ENCODE measurements around the gene GPR108. TPM values are rescaled to one million over a fixed set of nuclear protein-coding genes. Genes with fewer than 3 reads are reported as not detected.
A peak's percentile ranks its signal among the peaks of the same experiment; 100 is the strongest.

GPR108 gene
- total and polyA plus RNA-seq, 2 of the 13 experiments (the other 11 are each of a cell fraction or from before 2014, with no cell fraction given): 36.4 to 63.0 TPM

DNA sequence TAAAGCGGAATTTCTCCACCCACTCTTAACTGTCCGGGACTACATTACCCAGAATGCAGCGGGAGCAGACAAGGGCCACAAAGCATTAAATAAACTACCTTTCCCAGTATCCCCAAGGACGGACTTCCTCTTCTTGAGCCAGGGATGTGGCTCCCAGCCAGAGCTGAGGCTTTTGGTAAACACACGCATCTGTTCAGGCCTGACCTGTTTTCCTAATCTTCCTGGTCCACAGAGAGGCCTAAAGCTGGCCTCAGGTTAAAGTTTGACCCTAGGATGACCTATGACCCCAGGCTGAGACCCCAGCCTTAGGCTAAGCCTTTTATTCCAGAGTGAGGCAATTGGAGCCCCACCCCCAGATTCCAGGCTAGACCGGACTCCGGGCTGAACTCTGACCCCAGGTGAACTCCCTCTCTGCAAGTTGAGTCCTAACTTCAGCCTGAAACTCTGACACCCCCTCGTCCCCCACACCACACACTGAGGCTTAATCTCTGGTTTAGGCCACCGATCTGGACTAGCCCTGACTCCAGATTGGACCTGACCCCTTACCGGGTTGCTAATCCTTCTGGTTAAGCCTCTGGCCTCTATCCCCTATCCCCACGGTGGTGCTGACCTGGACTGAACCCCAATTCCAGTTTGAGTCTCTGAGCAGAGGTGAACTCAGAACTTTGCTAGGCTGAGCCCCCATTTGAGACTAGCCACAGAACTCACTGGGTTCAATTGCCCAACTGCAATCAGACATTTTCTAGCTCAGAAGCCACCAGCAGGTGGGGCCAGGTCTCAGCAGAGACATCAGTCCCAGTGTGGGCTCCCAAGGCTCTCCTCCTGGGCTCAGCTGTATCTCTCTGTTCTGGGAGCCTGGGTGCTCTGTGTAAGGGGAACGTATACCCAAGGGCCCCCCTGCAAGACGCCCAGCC is 750 bp upstream of the GPR108 start (continued):
- no peak for TF ChIP-seq ZNF850 (CRISPR knock-in tag; conservative IDR thresholded peaks at IDR 0.05)
- TF ChIP-seq, protein P1, sequence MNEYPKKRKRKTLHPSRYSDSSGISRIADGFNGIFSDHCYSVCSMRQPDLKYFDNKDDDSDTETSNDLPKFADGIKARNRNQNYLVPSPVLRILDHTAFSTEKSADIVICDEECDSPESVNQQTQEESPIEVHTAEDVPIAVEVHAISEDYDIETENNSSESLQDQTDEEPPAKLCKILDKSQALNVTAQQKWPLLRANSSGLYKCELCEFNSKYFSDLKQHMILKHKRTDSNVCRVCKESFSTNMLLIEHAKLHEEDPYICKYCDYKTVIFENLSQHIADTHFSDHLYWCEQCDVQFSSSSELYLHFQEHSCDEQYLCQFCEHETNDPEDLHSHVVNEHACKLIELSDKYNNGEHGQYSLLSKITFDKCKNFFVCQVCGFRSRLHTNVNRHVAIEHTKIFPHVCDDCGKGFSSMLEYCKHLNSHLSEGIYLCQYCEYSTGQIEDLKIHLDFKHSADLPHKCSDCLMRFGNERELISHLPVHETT (CRISPR knock-in tag; conservative IDR thresholded peaks at IDR 0.05): peak; percentile 48; the same call in 1 of the 2 replicates
- no peak for TF ChIP-seq ZBTB38 (CRISPR knock-in tag; IDR thresholded peaks at IDR 0.05)
- no peak for TF ChIP-seq ZNF7 (CRISPR knock-in tag; IDR thresholded peaks at IDR 0.05)
- TF ChIP-seq ISX (CRISPR knock-in tag; conservative IDR thresholded peaks at IDR 0.05): 0 out of 2 replicates have a peak, but pooled peaks have one; percentile 43
- TF ChIP-seq ZNF772 (CRISPR knock-in tag; IDR thresholded peaks at IDR 0.05): no peak
- no peak for TF ChIP-seq NONO (IDR thresholded peaks at IDR 0.05)
- no peak for TF ChIP-seq NONO (CRISPR knock-in tag; conservative IDR thresholded peaks at IDR 0.05)
- TF ChIP-seq, protein P2, sequence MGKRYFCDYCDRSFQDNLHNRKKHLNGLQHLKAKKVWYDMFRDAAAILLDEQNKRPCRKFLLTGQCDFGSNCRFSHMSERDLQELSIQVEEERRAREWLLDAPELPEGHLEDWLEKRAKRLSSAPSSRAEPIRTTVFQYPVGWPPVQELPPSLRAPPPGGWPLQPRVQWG (CRISPR knock-in tag; IDR thresholded peaks at IDR 0.05; ENCODE audit: borderline replicate concordance, low read depth): no peak
- no peak; the same call in 1 of the 2 replicates for TF ChIP-seq POGZ (CRISPR knock-in tag; IDR thresholded peaks at IDR 0.05)
- TF ChIP-seq, protein P3, sequence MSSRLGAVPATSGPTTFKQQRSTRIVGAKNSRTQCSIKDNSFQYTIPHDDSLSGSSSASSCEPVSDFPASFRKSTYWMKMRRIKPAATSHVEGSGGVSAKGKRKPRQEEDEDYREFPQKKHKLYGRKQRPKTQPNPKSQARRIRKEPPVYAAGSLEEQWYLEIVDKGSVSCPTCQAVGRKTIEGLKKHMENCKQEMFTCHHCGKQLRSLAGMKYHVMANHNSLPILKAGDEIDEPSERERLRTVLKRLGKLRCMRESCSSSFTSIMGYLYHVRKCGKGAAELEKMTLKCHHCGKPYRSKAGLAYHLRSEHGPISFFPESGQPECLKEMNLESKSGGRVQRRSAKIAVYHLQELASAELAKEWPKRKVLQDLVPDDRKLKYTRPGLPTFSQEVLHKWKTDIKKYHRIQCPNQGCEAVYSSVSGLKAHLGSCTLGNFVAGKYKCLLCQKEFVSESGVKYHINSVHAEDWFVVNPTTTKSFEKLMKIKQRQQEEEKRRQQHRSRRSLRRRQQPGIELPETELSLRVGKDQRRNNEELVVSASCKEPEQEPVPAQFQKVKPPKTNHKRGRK (CRISPR knock-in tag; IDR thresholded peaks at IDR 0.05): no peak
- TF ChIP-seq ZFP91 (CRISPR knock-in tag; IDR thresholded peaks at IDR 0.05; ENCODE audit: borderline replicate concordance): no peak; the same call in 1 of the 2 replicates
- TF ChIP-seq ZNF326 (CRISPR knock-in tag; IDR thresholded peaks at IDR 0.05; ENCODE audit: borderline replicate concordance): no peak
- peak; percentile 92 for TF ChIP-seq PHF21A (CRISPR knock-in tag; IDR thresholded peaks at IDR 0.05)
- no peak for TF ChIP-seq ZMYM3 (CRISPR knock-in tag; IDR thresholded peaks at IDR 0.05)
- no peak for TF ChIP-seq RFX3 (CRISPR knock-in tag; IDR thresholded peaks at IDR 0.05)
- no peak for TF ChIP-seq RFX1 (IDR thresholded peaks at IDR 0.05)
- TF ChIP-seq SMARCE1 (IDR thresholded peaks at IDR 0.05; ENCODE audit: borderline replicate concordance): no peak
- 0 out of 2 replicates have a peak, but pooled peaks have one; percentile 40 for TF ChIP-seq HBP1 (CRISPR knock-in tag; IDR thresholded peaks at IDR 0.05; ENCODE audit: low read depth)
- TF ChIP-seq E2F2 (CRISPR knock-in tag; IDR thresholded peaks at IDR 0.05; ENCODE audit: borderline replicate concordance): no peak
- TF ChIP-seq ZNF34 (CRISPR knock-in tag; IDR thresholded peaks at IDR 0.05; ENCODE audit: borderline replicate concordance): no peak
- no peak for TF ChIP-seq MEIS1 (CRISPR knock-in tag; IDR thresholded peaks at IDR 0.05; ENCODE audit: borderline replicate concordance)
